GM21723 (cell line): Measurements from ENCODE around the gene GALNT3.
A peak's percentile ranks its signal among the peaks of the same experiment; 100 is the strongest.

Experiments
- ATAC-seq: cut with Tn5 transposase; IDR thresholded peaks from one replicate; pipeline ENCODE4 v1.9.1; 2021; ENCODE audit warnings: mild to moderate bottlenecking, moderate library complexity; ENCODE audit not compliant: unreplicated experiment

GALNT3 gene

DNA sequence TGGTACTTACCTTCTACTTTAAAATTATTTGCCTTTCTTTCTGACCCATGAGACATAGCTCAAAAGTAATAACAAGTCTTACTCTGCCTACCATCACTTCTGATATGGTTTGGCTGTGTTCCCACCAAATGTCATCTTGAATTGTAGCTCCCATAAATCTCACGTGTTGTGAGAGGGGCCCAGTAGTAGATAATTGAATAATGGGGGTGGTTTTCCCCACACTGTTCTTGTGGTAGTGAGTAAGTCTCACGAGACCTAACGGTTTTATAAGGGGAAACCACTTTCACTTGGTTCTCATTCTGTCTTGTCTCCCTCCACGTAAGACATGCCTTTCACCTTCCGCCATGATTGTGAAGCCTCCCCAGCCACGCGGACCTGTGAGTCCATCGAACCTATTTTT, 47.5 kb downstream of the GALNT3 start:
- ATAC-seq, result no peak

- ATAC-seq, result no peak
Observed at GRCh38 chr2:165745916-165746315, 48.1 kb downstream of the GALNT3 start.

DNA sequence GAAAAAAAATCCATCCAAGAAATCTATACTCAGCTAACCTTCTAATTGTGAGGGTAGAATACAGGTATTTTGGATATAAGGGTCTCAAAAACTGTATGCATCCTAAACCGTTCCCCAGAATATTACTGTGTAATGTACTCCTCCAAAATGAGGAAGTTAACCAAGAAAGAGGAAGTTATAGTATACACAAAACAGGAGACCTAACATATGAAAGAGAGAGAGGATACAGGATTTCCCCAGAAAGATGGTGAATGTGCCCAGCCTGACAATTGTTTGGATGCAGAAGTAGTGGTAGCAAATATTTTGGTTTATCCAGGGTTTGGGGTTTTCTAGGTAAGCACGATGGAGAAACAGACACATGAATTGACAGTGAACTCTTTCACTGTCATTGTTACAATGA, 50.6 kb downstream of the GALNT3 start:
- ATAC-seq, result peak; percentile 99

DNA sequence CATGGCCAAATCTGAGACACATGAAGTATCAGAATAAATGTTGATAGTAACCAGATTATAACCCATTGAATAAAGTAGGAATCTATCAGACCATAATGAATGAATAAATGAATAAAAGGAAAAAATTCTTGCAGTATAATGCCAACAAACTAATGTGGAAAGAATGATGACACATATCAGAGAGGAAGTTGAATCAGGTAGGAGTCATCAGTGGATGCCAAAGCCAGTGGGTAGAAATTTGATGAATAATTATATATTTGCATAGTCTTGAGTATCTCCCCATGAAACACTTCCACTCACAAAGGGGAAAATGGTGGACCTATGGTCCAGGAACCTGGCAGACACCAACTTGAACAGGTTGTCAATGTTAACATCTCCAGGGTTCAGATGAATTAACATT, 68.6 kb downstream of the GALNT3 start:
- ATAC-seq, result no peak

DNA sequence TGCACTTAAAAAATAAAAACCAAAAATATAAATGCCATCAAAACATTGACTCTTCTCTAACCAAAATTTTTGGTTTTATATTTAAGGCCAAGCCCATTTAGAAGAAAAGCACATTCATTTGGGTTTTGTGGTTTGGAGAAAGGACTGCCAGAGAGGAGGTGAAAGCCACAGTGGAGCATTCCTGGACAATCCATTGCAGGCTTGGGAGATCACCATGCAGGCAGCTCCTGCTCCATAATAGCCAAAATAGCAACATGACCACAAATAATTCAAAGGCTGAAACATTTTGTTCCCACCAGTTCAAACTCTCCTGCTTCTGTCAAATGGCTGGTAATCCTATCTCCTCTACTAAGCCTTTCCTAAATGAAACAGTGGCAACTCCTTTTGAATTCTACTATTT, 73.5 kb downstream of the GALNT3 start:
- ATAC-seq, result no peak

- no peak for ATAC-seq
Observed at GRCh38 chr2:165718610-165719210, 75.3 kb downstream of the GALNT3 start.

GRCh38 chr2:165716091-165716490, 78.0 kb downstream of the GALNT3 start:
- no peak for ATAC-seq

GRCh38 chr2:165706960-165707487, 87.0 kb downstream of the GALNT3 start:
- no peak for ATAC-seq

DNA sequence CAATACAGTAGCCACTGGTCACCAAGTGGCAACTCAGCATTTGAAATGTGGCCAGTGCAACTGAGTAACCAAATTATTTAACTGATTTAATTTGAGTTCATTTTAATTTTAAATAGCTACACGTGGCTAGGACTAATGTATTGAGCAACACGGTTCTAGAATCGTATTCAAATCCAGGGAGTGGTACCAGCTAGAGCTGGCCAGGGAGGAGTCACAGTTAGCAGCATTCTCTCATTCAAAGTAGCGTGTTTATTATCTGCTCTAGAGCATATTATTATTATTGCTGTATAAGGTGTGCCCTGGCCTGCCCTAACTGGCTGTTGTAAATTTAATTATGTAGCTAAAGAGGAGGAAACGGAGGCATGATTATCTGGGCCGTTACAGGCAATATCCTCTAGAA, 92.9 kb downstream of the GALNT3 start:
- ATAC-seq, result no peak

DNA sequence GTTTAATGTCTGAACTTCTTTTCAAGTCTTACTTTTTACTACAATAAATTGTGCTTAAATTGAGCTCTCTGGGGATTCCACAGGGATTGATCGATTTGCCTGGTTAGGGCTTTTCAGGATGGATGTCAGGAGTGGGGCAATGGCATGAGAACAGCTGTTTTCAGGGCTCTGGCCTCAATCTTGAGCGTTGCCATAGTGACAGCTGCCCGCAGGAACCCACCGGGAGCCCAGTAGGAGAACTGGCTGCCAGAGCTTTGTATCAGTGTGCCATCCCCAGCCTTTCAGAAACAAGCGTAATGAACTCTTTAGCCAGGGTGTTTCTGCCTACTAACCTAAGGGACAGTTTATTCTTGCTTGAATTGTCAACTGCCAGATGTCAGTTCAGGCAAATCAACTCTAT, 93.5 kb downstream of the GALNT3 start:
- no peak for ATAC-seq

GRCh38 chr2:165699946-165700345, 94.1 kb downstream of the GALNT3 start:
- no peak for ATAC-seq

DNA sequence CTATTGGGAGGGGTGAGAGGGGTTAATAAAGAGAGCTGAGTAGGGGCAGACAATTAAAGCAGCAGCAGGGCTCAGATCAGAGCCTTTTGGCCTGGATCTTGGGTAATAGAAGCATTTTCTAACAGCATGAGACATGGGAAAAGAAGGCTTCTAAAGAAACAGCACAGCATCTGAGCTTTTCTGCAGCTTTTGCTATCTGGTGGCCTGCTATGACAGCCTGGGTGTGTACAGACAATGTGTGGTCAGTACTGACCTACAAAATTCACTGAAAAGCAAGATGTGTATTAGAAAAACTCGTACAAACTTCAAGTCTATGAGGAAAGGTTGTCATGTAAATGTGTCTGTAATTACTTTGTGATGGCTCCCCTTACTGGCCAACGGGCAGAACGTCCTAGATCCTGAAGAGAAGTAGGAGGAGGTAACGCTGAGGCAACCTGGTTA, 95.6 kb downstream of the GALNT3 start:
- peak; percentile 79 for ATAC-seq

- ATAC-seq, result no peak
Observed at GRCh38 chr2:165697748-165698443, 96.2 kb downstream of the GALNT3 start.
